Peyer's patch (tissue), 4 donors: ENCODE results near the gene SCLY. TPM values are rescaled to one million over a fixed set of nuclear protein-coding genes. Genes with fewer than 3 reads are reported as not detected.
A peak's percentile ranks its signal among the peaks of the same experiment; 100 is the strongest.

ENCODE experiments used
- DNase-seq, 3 donors: peaks; one replicate each; pipeline ENCODE4 v3.0.0-alpha.2; 2017 to 2019
- H3K27ac ChIP-seq, 4 donors: fragments of 200-600 bp; sonication (generic); one replicate each; pipeline ENCODE4 v1.5.1; 2016 to 2019
- H3K27me3 ChIP-seq, 2 donors: fragments of 200-600 bp; sonication (generic); one replicate each; pipeline ENCODE4 v1.5.1; 2019
- H3K36me3 ChIP-seq, 3 donors: fragments of 200-600 bp; sonication (generic); one replicate each; pipeline ENCODE4 v1.5.1; 2016 to 2019
- H3K4me1 ChIP-seq, 4 donors: fragments of 200-600 bp; sonication (generic); one replicate each; pipeline ENCODE4 v1.5.1; 2016 to 2019
- H3K4me3 ChIP-seq, 4 donors: fragments of 200-600 bp; sonication (generic); 1 replicate in 3 of 4; 2 replicates in 1 of 4; pipeline ENCODE4 v1.5.1; 2016 to 2019; ENCODE audit warnings: mild to moderate bottlenecking in 1 of 4
- H3K9me3 ChIP-seq, 4 donors: fragments of 200-600 bp; sonication (generic); one replicate each; pipeline ENCODE4 v1.5.1; 2016 to 2019; ENCODE audit warnings: mild to moderate bottlenecking in 1 of 4
- POLR2A ChIP-seq, 2 donors: fragments of 450-650 bp; IDR thresholded peaks; one replicate each; pipeline ENCODE4 v1.5.1; 2017; ENCODE audit warnings: antibody characterized with exemption in 2 of 2, mild to moderate bottlenecking in 2 of 2, moderate library complexity in 2 of 2
- total RNA-seq, 4 donors: library from RNA; depleted of rRNA; stranded (reverse); fragments of >200 nt; gene quantifications; one replicate each; pipeline ENCODE4 v1.1.0, GENCODE V29; 2016
- TF ChIP-seq, protein P1 (sequence below), 6 experiments: fragments of 450-650 bp in 4 of 6; fragments of 200-600 bp in 2 of 6; sonication (generic) in 1 of 6; IDR thresholded peaks; one replicate each; pipeline ENCODE4 v1.5.1; 2017 to 2019; ENCODE audit warnings: antibody characterized with exemption in 6 of 6, mild to moderate bottlenecking in 3 of 6, moderate library complexity in 1 of 6

Gene SCLY
- total RNA-seq, 4 donors from 2014 or later: 13.2 to 45.2 (median 24.2) TPM

GRCh38 chr2:238096311-238097011, 35.7 kb downstream of the SCLY start:
- no peak overlapping the region for H3K4me3 ChIP-seq
- no peak overlapping the region for H3K27ac ChIP-seq
- peak in 1 of 3 donors; percentile 40 for DNase-seq

DNA sequence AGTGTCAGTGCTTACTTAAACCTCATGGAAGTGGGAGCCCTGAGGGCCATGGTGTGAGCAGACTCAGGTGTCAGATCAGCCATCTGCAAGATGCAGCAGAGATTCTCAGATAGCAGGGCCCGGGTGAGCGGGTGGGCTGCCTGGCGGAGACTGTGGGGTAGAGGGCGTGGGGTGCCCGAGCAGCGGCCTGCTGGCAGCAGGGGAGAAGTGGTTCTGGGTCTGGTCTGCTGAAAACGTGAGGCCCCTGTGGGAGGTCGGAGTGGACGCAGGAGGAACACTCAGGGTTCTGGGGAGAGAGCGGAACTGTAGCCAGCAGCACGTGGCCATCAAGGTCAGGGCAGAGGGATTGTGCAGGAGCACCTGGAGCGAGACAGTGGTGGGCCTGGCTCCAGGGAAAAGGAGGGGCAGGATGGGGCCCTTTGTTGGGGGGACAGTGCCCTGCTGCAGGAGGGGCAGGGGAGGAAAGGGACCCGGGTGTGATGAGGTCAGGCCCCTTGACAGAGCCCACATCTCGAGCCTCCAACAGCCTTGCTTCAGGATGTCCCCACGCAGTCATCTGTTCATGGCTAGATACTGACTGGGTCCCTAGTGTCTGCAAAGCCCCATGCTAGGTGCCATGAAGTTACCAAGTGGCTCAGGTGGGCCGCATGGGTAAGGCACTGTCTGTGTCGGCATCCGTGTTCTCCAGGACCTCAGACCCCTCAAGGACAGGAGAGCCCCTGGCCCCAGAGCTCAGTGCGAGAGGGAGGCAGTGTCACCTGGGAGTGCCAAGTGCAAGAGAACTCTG, 36.6 kb downstream of the SCLY start:
- H3K36me3 ChIP-seq: no peaks in the 10 kb centered on the region
- no peaks in the 10 kb centered on the region for H3K27me3 ChIP-seq
- DNase-seq: peak in 2 of 3 donors; percentile 11 to 45

More at GRCh38 chr2:238096311-238097011, 35.7 kb downstream of the SCLY start:
- H3K36me3 ChIP-seq: no peaks in the 10 kb centered on the region
- H3K27me3 ChIP-seq: no peaks in the 10 kb centered on the region
- H3K4me1 ChIP-seq: peaks cover 0 to 12% (median 7%) of the 10 kb centered on the region in 4 donors
- no peak for TF ChIP-seq POLR2A (IDR thresholded peaks at IDR 0.05)
- TF ChIP-seq, protein P1, sequence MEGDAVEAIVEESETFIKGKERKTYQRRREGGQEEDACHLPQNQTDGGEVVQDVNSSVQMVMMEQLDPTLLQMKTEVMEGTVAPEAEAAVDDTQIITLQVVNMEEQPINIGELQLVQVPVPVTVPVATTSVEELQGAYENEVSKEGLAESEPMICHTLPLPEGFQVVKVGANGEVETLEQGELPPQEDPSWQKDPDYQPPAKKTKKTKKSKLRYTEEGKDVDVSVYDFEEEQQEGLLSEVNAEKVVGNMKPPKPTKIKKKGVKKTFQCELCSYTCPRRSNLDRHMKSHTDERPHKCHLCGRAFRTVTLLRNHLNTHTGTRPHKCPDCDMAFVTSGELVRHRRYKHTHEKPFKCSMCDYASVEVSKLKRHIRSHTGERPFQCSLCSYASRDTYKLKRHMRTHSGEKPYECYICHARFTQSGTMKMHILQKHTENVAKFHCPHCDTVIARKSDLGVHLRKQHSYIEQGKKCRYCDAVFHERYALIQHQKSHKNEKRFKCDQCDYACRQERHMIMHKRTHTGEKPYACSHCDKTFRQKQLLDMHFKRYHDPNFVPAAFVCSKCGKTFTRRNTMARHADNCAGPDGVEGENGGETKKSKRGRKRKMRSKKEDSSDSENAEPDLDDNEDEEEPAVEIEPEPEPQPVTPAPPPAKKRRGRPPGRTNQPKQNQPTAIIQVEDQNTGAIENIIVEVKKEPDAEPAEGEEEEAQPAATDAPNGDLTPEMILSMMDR (IDR thresholded peaks at IDR 0.05): no peak
- no peaks in the 10 kb centered on the region for H3K9me3 ChIP-seq

GRCh38 chr2:238097988-238098871, 37.4 kb downstream of the SCLY start:
- TF ChIP-seq, protein P1 (IDR thresholded peaks at IDR 0.05): no peak
- TF ChIP-seq POLR2A (IDR thresholded peaks at IDR 0.05): peak; percentile 28 to 41
- no peaks in the 10 kb centered on the region for H3K36me3 ChIP-seq
- peak overlapping the region in 1 of 4 donors; percentile 3 for H3K4me3 ChIP-seq
- no peaks in the 10 kb centered on the region for H3K27me3 ChIP-seq
- peak overlapping the region; percentile 55 to 80 (median 76) for H3K27ac ChIP-seq
- H3K4me1 ChIP-seq: peaks cover 0 to 12% (median 7%) of the 10 kb centered on the region in 4 donors
- peak; percentile 69 to 93 (median 90) for DNase-seq
- H3K9me3 ChIP-seq: no peaks in the 10 kb centered on the region

More for the DNA sequence above, 36.6 kb downstream of the SCLY start:
- H3K4me1 ChIP-seq: peaks cover 0 to 12% (median 7%) of the 10 kb centered on the region in 4 donors
- no peak overlapping the region for H3K27ac ChIP-seq
- no peak overlapping the region for H3K4me3 ChIP-seq
- TF ChIP-seq, protein P1 (IDR thresholded peaks at IDR 0.05): no peak
- TF ChIP-seq POLR2A (IDR thresholded peaks at IDR 0.05): no peak
- H3K9me3 ChIP-seq: no peaks in the 10 kb centered on the region

DNA sequence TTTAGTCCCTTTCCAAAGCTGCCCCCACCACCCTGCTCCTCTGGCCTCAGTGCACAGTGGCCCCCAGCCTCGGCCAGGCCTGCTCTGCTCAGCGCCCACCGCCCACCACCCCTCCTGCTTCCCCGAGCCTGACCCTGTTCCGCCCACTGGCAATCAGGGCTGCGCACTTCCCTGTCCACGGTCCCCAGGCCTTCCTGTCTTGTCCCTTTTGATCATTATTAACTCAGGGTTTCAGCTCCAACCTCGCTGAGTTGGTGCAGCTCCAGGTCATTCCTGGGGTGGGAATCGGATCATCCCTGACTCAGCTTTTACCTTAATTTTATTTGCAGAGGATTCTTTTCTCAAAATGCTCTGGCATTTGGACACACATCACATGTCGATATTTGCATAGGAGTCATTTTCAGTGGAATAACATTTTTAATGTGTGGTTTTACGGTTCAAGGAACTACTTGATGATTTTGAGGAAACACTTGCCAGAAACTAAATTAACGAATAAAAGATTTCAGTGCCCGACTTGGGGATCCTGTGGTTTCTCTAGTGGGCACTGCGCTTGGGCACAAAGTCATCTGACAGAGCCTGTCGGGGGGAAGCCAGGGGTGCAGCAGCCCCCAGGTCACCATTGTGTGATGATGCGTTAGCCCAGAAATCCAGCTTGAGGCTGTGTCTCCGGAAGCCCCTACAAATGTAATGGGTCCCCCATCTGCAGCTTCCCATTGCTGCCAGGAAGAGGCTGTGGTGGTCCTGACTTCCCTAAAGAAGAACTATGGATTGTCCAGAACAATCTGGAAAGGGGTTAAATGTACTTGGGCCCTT, 38.3 kb downstream of the SCLY start:
- DNase-seq: peak; percentile 31 to 62 (median 55)
- Histone ChIP-seq H3K4me1 (peaks cover 0 to 12% (median 7%) of the 10 kb centered on the region in 4 donors), H3K27me3 (no peaks in the 10 kb centered on the region), H3K27ac (peak overlapping the region; percentile 55 to 80 (median 76)), H3K9me3 (no peaks in the 10 kb centered on the region), H3K36me3 (no peaks in the 10 kb centered on the region), H3K4me3 (peak overlapping the region in 1 of 4 donors; percentile 3)
- TF ChIP-seq POLR2A (IDR thresholded peaks at IDR 0.05): no peak
- TF ChIP-seq, protein P1 (IDR thresholded peaks at IDR 0.05): no peak
